B cell (primary cell): ENCODE data around the gene MMP8. TPM values are rescaled to one million over a fixed set of nuclear protein-coding genes. Genes with fewer than 3 reads are reported as not detected.
"Not testable (repeated sequence)": the region's sequence is repeated elsewhere in the genome, so short reads cannot be mapped to it uniquely, and the experiment has no call there.

Experiments used
- ATAC-seq: fragments of 200-7000 bp; cut with Tn5 transposase; one replicate; pipeline ENCODE4 v1.10.0; 2021; ENCODE audit warnings: low read depth, mild to moderate bottlenecking, moderate number of reproducible peaks, moderate library complexity
- CTCF ChIA-PET: fragments of 350-600 bp; sonication (Branson Sonifier 250); formaldehyde crosslinking; loops from one replicate; lab custom pipeline; 2021; ENCODE audit warnings: antibody characterized with exemption, inconsistent platforms; lab: Charles Lee
- POLR2A ChIA-PET: fragments of 350-600 bp; sonication (Branson Sonifier 250); formaldehyde crosslinking; loops from one replicate; lab custom pipeline; 2021; ENCODE audit warnings: antibody characterized with exemption; lab: Charles Lee
- DNase-seq: peaks from one replicate; pipeline ENCODE4 v3.0.0; 2013
- H2AFZ ChIP-seq: 2 replicates; pipeline ENCODE4 v1.6.1; 2012; ENCODE audit warnings: mild to moderate bottlenecking, low read depth, low read length; ENCODE audit not compliant: insufficient read depth, poor library complexity, severe bottlenecking
- H3K27ac ChIP-seq, 2 donors: 1 replicate in 1 of 2; 2 replicates in 1 of 2; pipeline ENCODE4 v1.5.1; 2012 to 2013; ENCODE audit warnings: low read length in 2 of 2, mild to moderate bottlenecking in 2 of 2, moderate library complexity in 1 of 2
- H3K27me3 ChIP-seq, 4 experiments: fragments of 200-600 bp in 1 of 4; sonication (generic) in 1 of 4; replicated peaks in 1 of 4; 1 replicate in 2 of 4; 2 replicates in 2 of 4; pipeline versions ENCODE4 v1.6.1 to v1.7.0; 2013 to 2016; ENCODE audit warnings: low read length in 3 of 4, mild to moderate bottlenecking in 2 of 4, mixed read lengths in 1 of 4, moderate library complexity in 1 of 4; ENCODE audit not compliant: insufficient read depth in 4 of 4, control insufficient read depth in 3 of 4; ENCODE audit errors: control extremely low read depth in 1 of 4
- H3K36me3 ChIP-seq, 2 experiments: replicated peaks in 1 of 2; 1 replicate in 1 of 2; 2 replicates in 1 of 2; pipeline versions ENCODE4 v1.6.1 to v1.7.1; 2013; ENCODE audit warnings: low read length in 1 of 2; ENCODE audit not compliant: insufficient read depth in 2 of 2, control insufficient read depth in 1 of 2; ENCODE audit errors: control extremely low read depth in 1 of 2, extremely low read depth in 1 of 2
- H3K4me1 ChIP-seq, 2 donors: fragments of 200-600 bp in 1 of 2; sonication (generic) in 1 of 2; 1 replicate in 1 of 2; 2 replicates in 1 of 2; pipeline versions ENCODE4 v1.5.1 to v1.6.1; 2013 to 2017; ENCODE audit warnings: low read length in 2 of 2; ENCODE audit not compliant: control insufficient read depth in 2 of 2, insufficient read depth in 2 of 2
- H3K4me2 ChIP-seq: replicated peaks from 2 replicates; pipeline ENCODE3; 2012; ENCODE audit warnings: mild to moderate bottlenecking, low read depth, low read length; ENCODE audit not compliant: poor library complexity, severe bottlenecking
- H3K4me3 ChIP-seq, 5 experiments: fragments of 200-600 bp in 1 of 5; sonication (generic) in 1 of 5; 1 replicate in 3 of 5; 2 replicates in 2 of 5; pipeline versions ENCODE4 v1.5.1 to v1.7.0; 2011 to 2016; ENCODE audit warnings: low read length in 4 of 5, mild to moderate bottlenecking in 4 of 5, low read depth in 2 of 5, control low read depth in 1 of 5, moderate library complexity in 1 of 5; ENCODE audit not compliant: insufficient read depth in 1 of 5; ENCODE audit errors: control extremely low read depth in 1 of 5, extremely low read depth in 1 of 5
- H3K79me2 ChIP-seq: fragments of 200-600 bp; sonication (generic); one replicate; pipeline ENCODE4 v1.6.0; 2016; ENCODE audit warnings: low read length; ENCODE audit not compliant: control insufficient read depth, insufficient read depth
- H3K9ac ChIP-seq: fragments of 200-600 bp; sonication (generic); 2 replicates; pipeline ENCODE4 v1.6.1; 2017; ENCODE audit warnings: mild to moderate bottlenecking, low read length, moderate library complexity
- H3K9me3 ChIP-seq, 3 donors: one replicate each; pipeline versions ENCODE4 v1.6.1 to v1.7.1; 2013; ENCODE audit warnings: low read length in 2 of 3; ENCODE audit not compliant: control insufficient read depth in 2 of 3, insufficient read depth in 1 of 3; ENCODE audit errors: control extremely low read depth in 1 of 3
- H4K20me1 ChIP-seq: 2 replicates; pipeline ENCODE4 v1.6.0; 2012; ENCODE audit warnings: mild to moderate bottlenecking, low read length; ENCODE audit not compliant: insufficient read depth, control insufficient read depth, poor library complexity, severe bottlenecking
- H3K27ac Mint-ChIP-seq: one replicate; pipeline ENCODE4 v1.8.0; 2021; ENCODE audit warnings: mixed read lengths
- H3K27me3 Mint-ChIP-seq: one replicate; pipeline ENCODE4 v1.8.0; 2021; ENCODE audit warnings: mixed read lengths
- H3K4me1 Mint-ChIP-seq: one replicate; pipeline ENCODE4 v1.8.0; 2021; ENCODE audit warnings: mixed read lengths
- H3K4me3 Mint-ChIP-seq: one replicate; pipeline ENCODE4 v1.8.0; 2021; ENCODE audit warnings: mixed read lengths
- H3K9me3 Mint-ChIP-seq: one replicate; pipeline ENCODE4 v1.8.0; 2022; ENCODE audit warnings: mixed read lengths; ENCODE audit not compliant: insufficient read depth
- CTCF ChIP-seq: fragments of 200-600 bp; IDR thresholded peaks from one replicate; pipeline ENCODE4 v1.8.0; 2022; ENCODE audit warnings: antibody characterized with exemption, mild to moderate bottlenecking
- EZH2 ChIP-seq: IDR thresholded peaks from 2 replicates; pipeline ENCODE4 v1.6.1; 2012; ENCODE audit warnings: borderline replicate concordance, low read depth, mild to moderate bottlenecking, moderate library complexity, low read length; ENCODE audit not compliant: insufficient read depth, poor library complexity, severe bottlenecking
- WGBS: methylation state at CpG from one replicate; pipeline ENCODE4 v1.1.5; 2013; ENCODE audit warnings: missing lambda C conversion rate; ENCODE audit not compliant: insufficient coverage; 5-methylcytosine and 5-hydroxymethylcytosine counted together
- intact Hi-C: fragments of 100-400 bp; cut with micrococcal nuclease; formaldehyde crosslinking; loops from one replicate; pipeline ENCODE4 v1.10.0; 2022
- polyA plus RNA-seq: library from polyadenylated mRNA; depleted of rRNA; stranded (reverse); fragments of >200 nt; gene quantifications from 2 replicates; pipeline ENCODE4 v1.2.3, GENCODE V29; 2012
- total RNA-seq, 2 donors: library from RNA; stranded (reverse); fragments of 120-200 nt in 1 of 2; gene quantifications; 1 replicate in 1 of 2; 2 replicates in 1 of 2; pipeline versions ENCODE4 v1.2.3 to v1.2.4, GENCODE V29; 2013 to 2022

MMP8 gene
- total and polyA plus RNA-seq, 2 donors (not counting 1 experiment from before 2014, with no cell fraction given) = not detected

GRCh38 chr11:102749101-102749722 is 24.5 kb upstream of the MMP8 start:
- ATAC-seq (no peak), DNase-seq (no peak)
- Mint-ChIP-seq H3K4me3 (no peak overlapping the region), H3K27ac (no peak overlapping the region), H3K4me1 (no peaks in the 10 kb centered on the region), H3K9me3 (peaks cover 2% of the 10 kb centered on the region), H3K27me3 (peaks cover 26% of the 10 kb centered on the region)
- H3K36me3 ChIP-seq = no peaks in the 10 kb centered on the region
- H3K27ac ChIP-seq = no peak overlapping the region
- TF ChIP-seq EZH2 = no peak
- no peak for TF ChIP-seq CTCF
- no peaks in the 10 kb centered on the region for H3K4me1 ChIP-seq
- H3K9ac ChIP-seq = no peak overlapping the region
- ChIA-PET POLR2A (no interaction called here), CTCF (no interaction called here)
- no peak overlapping the region for H2AFZ ChIP-seq
- H3K27me3 ChIP-seq = peaks cover 0 to 10% (median 3%) of the 10 kb centered on the region in 4 experiments
- H4K20me1 ChIP-seq = no peaks in the 10 kb centered on the region
- intact Hi-C loops = no loop called here
- no peaks in the 10 kb centered on the region for H3K79me2 ChIP-seq
- H3K9me3 ChIP-seq = no peaks in the 10 kb centered on the region
- no peak overlapping the region for H3K4me3 ChIP-seq
- no peak overlapping the region for H3K4me2 ChIP-seq

- ATAC-seq, H3K27me3 ChIP-seq, CTCF ChIA-PET, intact Hi-C loops, H2AFZ ChIP-seq, DNase-seq, H3K4me3 ChIP-seq, H3K4me1 Mint-ChIP-seq, H3K4me3 Mint-ChIP-seq, H3K4me1 ChIP-seq, POLR2A ChIA-PET, H3K36me3 ChIP-seq, H3K27ac ChIP-seq, H3K9me3 ChIP-seq, H3K9me3 Mint-ChIP-seq, H3K27ac Mint-ChIP-seq, H3K9ac ChIP-seq, H3K79me2 ChIP-seq, H3K4me2 ChIP-seq, H4K20me1 ChIP-seq: not testable (repeated sequence)
- peaks cover 18% of the 10 kb centered on the region for H3K27me3 Mint-ChIP-seq
- 85% methylated on average over 13 of the region's 32 CpGs for WGBS
These were observed 22.2 kb upstream of the MMP8 start for GRCh38 chr11:102746746-102747578.
